D341Med (cell line): ENCODE measurements around the gene ELOVL2.

Experiments
- DNase-seq: peaks from one replicate; pipeline ENCODE4 v3.0.0; 2012; ENCODE audit warnings: low spot score

The ELOVL2 gene

GRCh38 chr6:10979603-10980002 is 64.5 kb downstream of the ELOVL2 start:
- DNase-seq: no peak

GRCh38 chr6:10977231-10977968 is 66.7 kb downstream of the ELOVL2 start:
- DNase-seq: no peak

- DNase-seq: no peak
Observed at GRCh38 chr6:10976571-10976970, 67.5 kb downstream of the ELOVL2 start.

GRCh38 chr6:10972196-10972595 is 71.9 kb downstream of the ELOVL2 start:
- no peak for DNase-seq

GRCh38 chr6:10970731-10971130 is 73.4 kb downstream of the ELOVL2 start:
- no peak for DNase-seq

GRCh38 chr6:10968776-10969175 is 75.3 kb downstream of the ELOVL2 start:
- no peak for DNase-seq

GRCh38 chr6:10964684-10965083 is 79.4 kb downstream of the ELOVL2 start:
- no peak for DNase-seq

- DNase-seq: no peak
Observed at GRCh38 chr6:10963113-10963512, 81.0 kb downstream of the ELOVL2 start.

- no peak for DNase-seq
Observed at GRCh38 chr6:10962673-10963072, 81.4 kb downstream of the ELOVL2 start.

- no peak for DNase-seq
Observed at GRCh38 chr6:10961837-10962236, 82.3 kb downstream of the ELOVL2 start.

GRCh38 chr6:10960171-10960570 is 83.9 kb downstream of the ELOVL2 start:
- no peak for DNase-seq

- no peak for DNase-seq
Observed at GRCh38 chr6:10957414-10957886, 86.7 kb downstream of the ELOVL2 start.

- DNase-seq: no peak
Observed at GRCh38 chr6:10956776-10957175, 87.3 kb downstream of the ELOVL2 start.

- peak; percentile 85 for DNase-seq
Observed at GRCh38 chr6:10954590-10955010, 89.5 kb downstream of the ELOVL2 start.

- DNase-seq: peak; percentile 54
Observed at GRCh38 chr6:10951675-10952282, 92.3 kb downstream of the ELOVL2 start.

GRCh38 chr6:10949579-10950490 is 94.3 kb downstream of the ELOVL2 start:
- no peak for DNase-seq

GRCh38 chr6:10947966-10948365 is 96.1 kb downstream of the ELOVL2 start:
- no peak for DNase-seq

- DNase-seq: no peak
Observed at GRCh38 chr6:10945845-10946244, 98.3 kb downstream of the ELOVL2 start.

GRCh38 chr6:10939840-10940239 is 104.3 kb downstream of the ELOVL2 start:
- DNase-seq: no peak

GRCh38 chr6:10933126-10933525 is 111.0 kb downstream of the ELOVL2 start:
- DNase-seq: no peak
